ENCODE measurements around the gene GRIFIN.

- no peak for TF ChIP-seq CTCF (IDR thresholded peaks at IDR 0.05)
- no peak for TF ChIP-seq POLR2A (IDR thresholded peaks at IDR 0.05)
These were observed 45.1 kb upstream of the GRIFIN start for GRCh38 chr7:2521341-2521745.
